GM19328 (cell line): ENCODE data around the gene TTC9C.
"Not testable (repeated sequence)": the region's sequence is repeated elsewhere in the genome, so short reads cannot be mapped to it uniquely, and the experiment has no call there.

Experiments used
- ATAC-seq: cut with Tn5 transposase; IDR thresholded peaks from one replicate; pipeline ENCODE4 v1.9.1; 2021; ENCODE audit warnings: mild to moderate bottlenecking, moderate library complexity; ENCODE audit not compliant: unreplicated experiment

Gene TTC9C

DNA sequence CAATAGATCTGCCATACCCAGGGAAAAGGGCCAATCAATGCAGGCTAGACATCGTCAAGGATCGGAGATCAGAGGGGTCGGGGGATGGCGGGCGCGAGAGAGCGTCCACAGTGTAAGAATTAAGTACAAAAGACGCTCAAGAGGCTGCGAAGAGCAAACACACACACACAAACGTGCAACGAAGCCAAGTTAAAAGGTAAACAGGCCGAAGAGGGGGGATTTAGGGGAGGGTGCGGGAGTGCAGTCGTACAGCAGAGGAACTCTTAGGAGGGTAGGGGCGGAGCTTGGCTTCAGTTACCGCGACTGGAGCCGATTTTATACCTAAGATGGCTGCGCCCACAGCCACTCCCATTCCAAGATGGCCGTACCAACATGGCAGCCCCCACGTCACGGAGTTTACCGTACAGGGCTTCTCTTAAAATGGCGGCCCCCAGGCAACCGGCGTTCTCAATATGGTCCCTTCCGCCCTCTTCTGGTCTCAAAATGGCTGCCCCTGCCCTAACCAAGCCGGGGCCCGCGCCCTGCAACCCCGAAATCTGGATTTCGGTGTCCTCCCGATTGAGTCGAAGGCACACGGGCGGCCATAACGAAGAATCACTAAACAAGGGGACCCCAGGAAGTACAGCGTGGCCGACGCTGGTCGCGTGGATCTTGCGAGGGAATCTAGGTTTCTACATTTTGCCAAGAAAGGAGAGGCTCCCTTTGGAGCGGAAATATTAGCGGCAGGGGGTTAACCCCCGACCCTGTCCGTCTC, 18.9 kb upstream of the TTC9C start:
- peak; percentile 52 for ATAC-seq

DNA sequence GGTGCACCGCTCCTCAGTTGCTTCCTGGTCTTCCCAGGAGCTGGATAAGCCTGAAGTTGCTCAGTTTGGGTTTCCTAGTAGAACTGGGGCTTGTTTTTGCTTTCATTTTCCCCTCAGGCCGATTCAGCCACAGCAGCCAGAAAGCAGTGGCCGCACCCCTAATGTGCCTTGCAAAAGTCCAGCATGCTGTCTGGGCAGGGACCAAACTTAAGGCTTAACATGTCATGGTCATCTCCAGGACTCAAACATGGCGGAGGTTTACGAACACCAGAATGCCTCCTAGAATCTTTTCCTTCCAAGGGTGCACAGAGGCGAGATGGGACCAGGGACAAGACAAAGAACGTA, 18.3 kb upstream of the TTC9C start:
- no peak for ATAC-seq

DNA sequence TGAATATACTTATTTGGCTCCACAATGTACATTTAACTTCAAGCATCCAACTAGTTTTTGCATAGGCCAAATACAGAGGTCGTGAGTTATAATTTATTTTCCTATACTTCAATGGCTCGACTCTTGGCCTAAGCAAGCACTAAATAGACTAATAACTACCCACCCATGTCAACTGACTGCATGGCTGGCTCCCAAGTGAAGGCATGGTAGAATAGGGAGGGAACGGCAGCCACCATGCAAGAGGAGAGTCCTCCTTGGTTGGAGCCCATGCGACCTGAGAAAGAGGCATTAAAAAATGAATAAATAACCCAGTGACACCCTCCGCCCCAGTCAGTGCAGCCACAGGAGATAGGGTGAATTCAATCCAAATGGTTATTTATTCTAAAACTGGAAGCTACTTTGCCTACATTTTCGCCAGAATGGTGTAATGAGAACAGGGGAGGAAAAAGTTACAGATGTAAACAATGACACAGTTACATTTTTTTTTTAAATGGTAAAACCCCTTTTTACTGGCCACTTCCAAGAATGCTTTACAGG, 15.9 kb upstream of the TTC9C start:
- ATAC-seq = no peak

DNA sequence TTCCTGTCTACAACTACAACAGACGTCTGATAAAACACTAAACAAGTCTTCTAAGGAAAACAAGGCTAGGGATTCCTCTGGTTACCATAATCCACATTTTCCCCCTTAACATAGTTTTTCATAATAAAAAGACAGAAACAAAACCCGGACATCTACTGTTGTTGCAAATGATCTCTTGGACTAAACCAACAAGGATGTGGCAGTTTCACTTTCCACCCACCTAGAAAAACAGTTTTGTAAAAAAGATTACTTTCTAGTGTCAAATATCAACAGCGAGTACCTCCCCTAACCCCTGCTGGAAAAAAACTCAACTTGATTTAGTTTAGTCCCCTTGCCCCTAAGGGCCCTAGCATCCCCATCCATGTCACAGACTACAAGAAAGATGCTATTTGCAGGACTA, 15.4 kb upstream of the TTC9C start:
- no peak for ATAC-seq

DNA sequence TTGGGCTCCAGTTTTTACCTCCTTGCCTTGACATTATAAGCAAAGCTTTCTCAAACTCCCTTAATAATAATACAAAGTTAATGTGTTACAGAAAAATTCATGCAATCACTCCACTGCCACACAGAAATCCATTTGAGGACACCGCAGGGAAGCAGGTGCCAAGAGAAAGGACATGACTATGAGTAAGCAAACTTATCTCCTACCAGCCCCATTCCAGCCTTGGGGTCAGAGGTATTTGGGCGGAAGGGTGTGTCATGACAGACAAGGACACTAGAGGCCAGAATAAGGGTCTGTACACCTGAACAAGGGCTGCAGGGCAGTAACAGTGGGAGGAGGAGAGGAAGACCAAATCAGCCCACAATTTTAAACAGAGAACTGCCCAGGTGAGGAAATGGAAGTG, 14.9 kb upstream of the TTC9C start:
- no peak for ATAC-seq

DNA sequence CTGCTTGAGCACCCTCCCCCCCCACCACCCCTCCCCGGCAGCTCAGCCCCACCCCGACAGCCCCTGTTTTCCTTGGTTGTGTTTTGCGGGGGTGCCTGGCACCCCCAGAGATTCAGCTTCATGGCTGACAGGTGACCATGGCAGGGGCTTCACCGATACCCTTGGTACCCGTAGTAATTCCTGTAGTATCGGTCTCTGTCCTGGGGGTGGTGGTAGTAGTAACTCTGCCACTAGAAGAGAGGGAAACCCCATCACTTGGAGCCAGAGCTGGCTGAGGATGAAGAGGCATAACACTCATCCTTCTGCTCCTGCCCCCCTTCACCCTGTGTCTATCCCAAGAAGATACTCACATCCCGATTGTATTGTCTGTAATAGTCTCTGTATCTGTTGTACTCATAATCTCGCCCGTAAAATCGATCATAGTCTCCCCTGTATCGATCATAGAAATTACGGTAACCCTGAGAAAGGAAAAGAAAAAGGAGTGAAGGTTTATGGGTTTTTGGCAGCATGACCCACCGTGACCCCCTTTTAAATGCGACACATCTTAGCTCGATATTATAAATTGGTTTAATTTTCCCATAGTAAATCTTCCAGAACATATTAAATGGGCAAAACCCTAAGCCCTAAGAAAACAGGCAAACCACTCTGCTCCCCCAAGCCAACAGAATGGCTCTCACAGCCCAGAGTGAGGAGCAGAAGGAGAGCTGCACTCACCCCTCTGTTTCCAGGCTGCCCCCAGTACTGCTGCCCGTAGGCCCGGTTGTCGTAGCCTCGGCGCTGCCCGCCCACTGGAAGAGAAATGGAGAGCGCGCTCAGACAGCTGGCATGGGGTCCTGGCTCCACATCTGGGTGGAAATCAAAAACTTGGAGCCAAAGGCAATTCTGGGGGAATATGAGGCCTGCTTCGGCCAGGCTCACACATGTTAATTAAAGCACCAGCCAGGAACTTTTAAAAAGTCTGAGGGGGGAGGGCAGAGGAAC, 12.8 kb upstream of the TTC9C start:
- no peak for ATAC-seq

DNA sequence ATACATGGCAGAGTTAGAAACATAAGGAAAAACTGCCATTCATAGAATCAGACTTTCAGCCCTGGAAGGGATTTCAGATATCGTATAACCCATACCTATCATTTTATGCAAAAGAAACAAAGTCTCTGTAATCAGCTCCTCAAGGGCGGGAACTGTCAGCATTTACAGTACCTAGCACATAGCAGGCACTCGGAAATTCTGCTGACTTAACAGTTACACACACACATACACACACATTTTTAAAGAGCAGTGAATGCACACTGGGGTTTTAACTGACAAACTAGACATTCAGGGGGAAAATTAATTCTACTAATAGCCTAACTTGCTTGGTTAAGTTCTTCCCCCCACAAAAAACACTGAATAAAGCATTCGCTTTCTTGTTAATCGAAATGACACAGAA, 12.1 kb upstream of the TTC9C start:
- no peak for ATAC-seq

DNA sequence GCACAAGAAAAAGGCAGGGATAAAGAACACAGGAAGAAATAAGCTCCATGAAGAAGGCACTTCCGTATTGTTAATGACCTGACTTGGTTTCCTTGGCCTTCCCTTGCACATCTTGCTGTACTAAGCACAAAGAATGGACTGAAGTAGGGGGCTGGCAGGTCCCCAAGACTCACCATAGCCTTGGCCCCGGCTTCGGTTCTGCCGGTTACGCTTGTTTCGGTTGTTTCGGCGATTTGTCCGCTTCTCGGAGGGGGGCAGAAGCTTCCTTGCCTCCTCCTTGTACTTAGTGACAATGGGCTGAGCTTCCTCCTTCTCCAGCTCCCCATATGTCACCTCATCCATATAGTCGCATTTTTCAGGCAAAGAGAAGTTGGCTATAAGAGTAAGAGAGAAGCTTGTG, 11.5 kb upstream of the TTC9C start:
- ATAC-seq = no peak

DNA sequence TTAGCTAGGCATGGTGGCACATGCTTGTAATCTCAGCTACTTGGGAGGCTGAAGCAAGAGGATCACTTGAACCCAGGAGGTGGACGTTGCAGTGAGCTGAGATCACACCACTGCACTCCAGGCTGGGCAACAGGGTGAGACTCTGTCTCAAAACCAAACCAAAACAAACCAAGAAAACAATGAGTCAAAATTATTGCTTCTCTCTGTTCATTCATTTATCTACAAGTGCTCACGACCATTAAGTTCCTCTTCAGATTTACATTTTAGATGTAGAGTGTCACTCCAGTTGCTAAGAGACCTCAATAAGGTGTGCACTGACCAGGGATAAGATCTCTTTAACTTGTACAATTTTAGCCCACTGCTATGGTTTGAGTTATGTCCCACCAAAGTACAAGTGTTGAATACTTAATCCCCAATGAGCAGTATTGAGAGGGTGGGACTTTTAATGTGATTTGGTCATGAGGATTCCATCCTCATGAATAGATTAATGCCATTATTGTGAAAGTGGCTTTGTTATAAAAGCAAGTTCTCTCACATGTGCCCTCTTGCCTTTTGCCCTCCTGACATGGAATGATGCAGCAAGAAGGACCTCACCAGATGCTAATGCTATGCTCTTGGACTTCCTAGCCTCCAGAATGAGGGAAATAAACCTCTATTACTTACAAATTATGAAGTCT, 8.8 kb upstream of the TTC9C start:
- no peak for ATAC-seq

DNA sequence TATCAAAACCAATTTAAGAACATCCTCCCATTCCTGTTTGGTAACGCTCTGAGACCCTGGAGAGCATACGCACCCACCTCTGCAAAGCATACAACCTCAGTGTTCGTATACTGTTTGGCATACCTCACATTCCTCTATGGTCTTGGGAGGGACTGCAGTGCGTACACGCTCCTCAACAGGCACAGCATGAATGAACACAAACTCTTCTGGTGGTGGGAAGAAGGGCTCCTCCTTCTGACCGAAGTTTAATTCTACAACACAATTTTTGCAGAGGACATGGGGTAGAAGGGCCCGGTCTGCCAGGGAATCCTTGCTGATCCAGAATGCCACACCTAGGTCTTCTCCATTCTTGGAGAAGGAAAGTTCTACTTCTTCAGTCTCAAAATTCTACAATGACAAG, 6.3 kb upstream of the TTC9C start:
- ATAC-seq = no peak

DNA sequence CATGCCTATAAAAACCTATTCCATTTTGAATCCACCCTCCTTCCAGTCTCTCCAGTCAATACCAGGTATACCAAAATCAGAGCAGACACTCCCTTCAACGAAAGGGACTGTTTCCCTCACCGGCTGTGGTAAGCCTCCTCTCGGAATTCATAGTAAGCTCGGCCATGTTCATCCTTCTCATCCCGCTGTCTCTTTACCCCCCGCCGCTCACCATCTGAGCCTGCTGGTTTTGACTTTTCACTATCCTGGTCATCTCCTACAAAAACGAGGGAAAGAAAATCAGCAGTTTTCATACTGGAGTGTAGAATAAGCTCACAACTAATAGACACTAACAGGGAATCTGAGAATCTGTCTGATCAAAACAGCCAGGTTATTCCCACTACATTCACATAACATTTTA, 4.1 kb upstream of the TTC9C start:
- ATAC-seq = no peak

DNA sequence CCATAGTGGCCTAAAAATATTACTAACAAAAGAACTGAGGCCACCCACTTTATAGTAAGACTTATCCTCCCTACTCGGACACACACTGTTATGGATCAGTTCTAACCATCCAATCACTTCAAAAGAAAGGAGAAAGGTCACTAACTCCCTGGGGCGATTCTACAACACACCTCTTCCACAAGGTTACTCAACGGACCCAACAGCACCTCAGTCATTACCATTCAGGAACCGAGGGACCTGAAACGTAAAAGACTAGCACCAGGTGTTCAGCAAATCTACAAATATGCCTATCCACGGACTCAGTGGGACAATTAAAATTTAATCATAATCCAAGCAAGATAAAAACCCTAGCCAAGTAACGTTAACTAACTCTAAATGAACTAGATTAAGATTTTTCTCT, 2.6 kb upstream of the TTC9C start:
- ATAC-seq = no peak

DNA sequence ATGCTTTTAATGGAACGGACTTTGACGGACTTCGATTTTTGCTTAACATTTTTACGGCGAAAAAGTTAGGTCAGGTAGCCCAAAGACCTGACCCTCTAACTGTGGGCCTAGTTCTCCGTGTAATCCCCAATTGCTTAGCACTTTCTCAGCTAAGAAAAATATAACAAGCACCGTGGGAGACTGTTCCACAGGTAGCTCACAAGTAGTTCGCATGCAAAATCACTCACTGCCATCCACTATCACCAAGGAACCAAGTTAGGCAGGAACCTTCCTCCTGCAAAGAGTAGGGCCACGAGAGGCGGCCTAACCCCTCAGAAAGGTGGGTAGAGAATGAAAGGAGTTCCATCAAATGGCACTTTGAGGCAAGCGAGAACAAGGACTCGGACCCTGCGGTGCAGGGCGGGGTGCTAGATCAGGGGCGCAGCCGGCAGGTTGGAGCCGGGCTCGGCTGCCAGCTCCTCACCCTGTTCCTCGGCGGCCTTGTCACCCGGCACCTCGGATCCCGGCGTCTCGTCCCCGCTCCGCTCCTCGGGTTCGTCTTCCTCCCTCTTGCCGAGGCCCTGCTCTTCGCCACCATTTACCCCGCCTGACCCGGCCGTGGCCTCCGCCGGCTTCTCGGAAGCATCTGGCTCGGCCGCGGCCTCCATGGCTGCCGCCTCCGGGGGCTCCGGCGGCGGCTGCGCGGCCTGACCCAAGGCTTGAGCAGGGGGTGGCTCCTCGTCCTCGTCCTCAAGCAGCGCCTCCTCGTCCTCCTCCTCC, 2.0 kb upstream of the TTC9C start:
- ATAC-seq = no peak

DNA sequence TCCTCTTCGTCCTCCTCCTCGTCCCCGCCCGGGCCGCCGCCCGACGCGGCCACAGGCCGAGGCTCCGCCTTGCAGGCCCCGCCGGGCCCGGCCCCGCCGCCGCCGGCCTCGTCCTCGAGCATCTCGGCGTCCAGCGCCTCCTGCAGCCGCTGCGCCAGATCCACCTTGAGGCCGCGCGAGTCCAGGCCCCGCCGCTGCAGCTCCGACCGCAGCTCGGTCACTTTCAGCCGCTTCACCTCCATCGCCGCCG, 1.4 kb upstream of the TTC9C start:
- ATAC-seq = peak; percentile 8

DNA sequence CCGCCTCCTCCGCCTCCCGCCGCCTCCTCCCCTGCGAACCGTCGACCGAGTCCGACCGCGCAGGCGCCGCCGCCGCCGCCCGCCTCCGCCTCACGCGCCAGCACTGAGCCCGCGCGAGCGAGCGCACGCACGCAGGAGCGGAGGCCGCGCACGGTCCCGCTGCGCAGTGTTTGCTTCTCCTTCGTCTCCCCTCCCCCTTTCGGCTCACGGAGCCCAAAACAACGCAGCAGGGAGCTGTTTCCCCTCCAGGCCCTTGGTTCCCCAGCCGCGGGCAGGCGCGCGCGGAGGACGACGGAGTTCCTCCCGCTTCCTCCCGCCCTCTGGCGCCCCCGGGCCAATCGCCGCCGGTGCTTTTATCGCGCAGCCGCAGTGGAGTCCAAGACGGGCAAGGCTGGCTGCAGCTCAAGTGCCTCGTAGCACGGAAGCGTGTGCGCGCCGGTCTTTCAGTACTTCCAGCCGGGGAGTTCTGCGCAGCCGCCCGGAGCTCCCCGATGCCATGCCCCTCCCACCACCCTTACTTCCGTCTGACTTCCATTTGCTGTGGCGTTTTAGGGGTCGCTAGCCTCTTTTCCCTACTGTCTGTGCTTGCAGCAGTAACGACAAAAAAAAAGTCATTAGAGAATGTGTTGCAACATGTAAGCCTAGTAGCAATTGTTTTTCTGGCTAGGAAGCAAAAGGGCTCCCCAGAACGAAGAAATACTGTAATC, 968 bp upstream of the TTC9C start, which contains the start of gene HNRNPUL2:
Gene HNRNPUL2 (minus strand): TSS at position 293 of the 707 bp plus-strand sequence. CDS start 301 bp downstream, outside the sequence.
- peak; percentile 66 for ATAC-seq

DNA sequence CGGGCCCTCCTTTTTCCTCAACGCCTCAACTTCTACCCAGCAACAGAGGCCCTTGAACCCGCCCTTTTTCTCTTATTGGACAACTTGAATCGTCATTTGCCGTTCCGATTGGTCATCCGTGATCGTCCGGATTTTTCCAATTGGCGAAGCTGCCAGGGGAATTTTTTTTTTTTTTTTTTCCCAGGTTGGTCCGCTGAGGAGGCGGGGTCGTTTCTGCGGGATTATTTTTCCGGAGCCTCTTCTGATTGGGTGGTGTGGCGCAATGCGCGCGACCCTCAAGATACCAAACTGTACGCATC, 465 bp upstream of the TTC9C start:
- peak; percentile 43 for ATAC-seq

DNA sequence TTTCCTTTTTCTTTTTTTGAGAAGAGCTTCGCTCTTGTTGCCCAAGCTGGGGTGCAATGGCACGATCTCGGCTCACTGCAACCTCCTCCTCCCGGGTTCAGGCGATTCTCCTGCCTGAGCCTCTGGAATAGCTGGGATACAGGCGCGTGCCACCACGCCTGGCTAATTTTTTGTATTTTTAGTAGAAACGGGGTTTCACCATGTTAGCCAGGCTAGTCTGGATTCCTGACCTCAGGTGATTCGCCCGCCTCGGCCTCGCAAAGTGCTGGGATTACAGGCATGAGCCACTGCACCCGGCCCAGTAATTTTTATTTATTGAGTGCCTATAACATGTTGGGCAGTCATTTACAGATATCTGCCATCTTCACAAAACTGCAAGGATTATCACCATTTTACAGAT, 1.8 kb downstream of the TTC9C start:
- ATAC-seq = not testable (repeated sequence)

DNA sequence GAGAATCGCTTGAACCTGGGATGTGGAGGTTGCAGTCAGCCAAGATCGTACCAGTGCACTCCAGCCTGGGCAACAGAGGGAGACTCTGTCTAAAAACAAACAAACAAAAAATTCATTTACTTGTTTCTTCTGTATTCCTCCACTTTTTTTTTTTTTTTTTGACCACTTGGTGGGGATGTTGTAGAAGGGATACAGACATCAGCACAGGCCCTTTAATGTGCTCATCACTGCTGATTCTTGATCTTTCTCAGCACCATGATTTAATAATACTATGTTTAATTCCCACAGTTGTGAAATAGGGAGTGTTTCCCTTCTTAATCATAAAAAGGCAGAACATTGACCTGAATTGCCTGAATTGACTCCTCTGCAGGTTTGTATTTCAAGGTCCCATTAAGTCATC, 4.5 kb downstream of the TTC9C start:
- no peak for ATAC-seq

DNA sequence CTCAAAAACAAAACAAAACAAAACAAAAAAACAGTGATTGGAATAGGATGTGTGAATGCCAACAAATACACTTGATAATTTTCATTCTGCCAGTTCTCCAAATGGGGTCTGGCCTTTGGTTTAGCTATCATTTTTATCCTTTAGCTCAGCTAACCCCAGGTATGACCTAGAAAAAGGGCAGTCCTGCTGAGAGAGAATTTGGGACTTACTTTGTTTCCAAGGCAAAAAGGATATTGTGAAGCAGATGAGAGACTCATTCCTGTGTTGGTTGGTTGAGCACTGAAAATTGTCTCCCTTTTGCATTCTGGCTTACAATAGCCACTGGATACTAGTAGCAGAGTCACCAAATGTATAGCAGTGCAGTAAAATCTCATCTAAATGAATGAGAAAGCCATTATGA, 8.9 kb downstream of the TTC9C start:
- no peak for ATAC-seq

DNA sequence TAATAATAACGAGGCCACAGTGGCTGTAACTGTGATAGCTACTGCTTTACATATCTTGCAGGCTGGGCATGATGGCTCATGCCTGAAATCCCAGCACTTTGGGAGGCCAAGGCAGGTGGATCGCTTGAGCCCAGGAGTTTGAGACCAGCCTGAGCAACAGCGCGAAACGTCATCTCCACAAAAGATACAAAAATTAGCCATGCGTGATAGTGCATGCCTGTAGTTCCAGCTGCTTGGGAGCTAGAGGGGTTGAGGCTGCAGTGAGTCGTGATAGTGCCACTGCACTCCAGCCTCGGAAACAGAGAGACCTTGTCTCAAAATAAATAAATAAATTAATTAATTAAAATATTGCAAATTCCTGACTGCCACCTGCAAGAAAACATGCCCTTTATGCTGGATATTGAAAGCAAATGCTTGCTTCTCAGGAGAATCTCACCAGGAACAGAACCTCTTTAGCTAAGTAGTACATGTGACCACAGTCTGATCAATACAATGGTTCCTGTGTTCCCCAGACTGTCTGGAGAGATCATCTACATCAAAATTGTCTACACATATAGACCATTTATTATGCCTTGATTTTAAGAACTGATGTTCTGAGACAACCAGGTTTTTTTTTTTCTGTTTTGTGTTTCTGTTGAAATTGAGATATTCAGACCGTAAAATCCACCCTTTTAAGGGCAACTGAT, 19.3 kb downstream of the TTC9C start:
- no peak for ATAC-seq
